H1 (cell line): ENCODE data around the gene IMPDH1. TPM values are rescaled to one million over a fixed set of nuclear protein-coding genes. Genes with fewer than 3 reads are reported as not detected.

ENCODE experiments used
- CTCF ChIA-PET: fragments of 300-600 bp; sonication (Branson Sonifier 250); formaldehyde crosslinking; loops from one replicate; lab custom pipeline; 2021; ENCODE audit not compliant: partially characterized antibody; lab: Charles Lee
- POLR2A ChIA-PET: fragments of 300-600 bp; sonication (Branson Sonifier 250); formaldehyde crosslinking; loops from one replicate; lab custom pipeline; 2021; ENCODE audit warnings: inconsistent platforms; ENCODE audit not compliant: partially characterized antibody; lab: Charles Lee
- DNase-seq, 2 experiments: peaks; one replicate each; pipeline versions ENCODE4 v3.0.0 to v3.0.0-alpha.2; 2010 to 2022; ENCODE audit warnings: low spot score in 2 of 2, low read depth in 1 of 2, mixed read lengths in 1 of 2
- FAIRE-seq: peaks from 2 replicates; lab custom pipeline; 2011; peaks lifted over from hg19 to GRCh38; lab: Jason Lieb, UNC
- H2AFZ ChIP-seq: 2 replicates; pipeline ENCODE4 v1.8.1; 2012; ENCODE audit warnings: low read length, inconsistent platforms
- H2AK5ac ChIP-seq: 2 replicates; pipeline ENCODE4 v1.6.1; 2013; ENCODE audit warnings: low read depth, low read length
- H2BK120ac ChIP-seq: replicated peaks from 2 replicates; pipeline ENCODE3; 2013; ENCODE audit warnings: low read depth, low read length, inconsistent platforms
- H2BK12ac ChIP-seq: 2 replicates; pipeline ENCODE4 v1.6.1; 2013; ENCODE audit warnings: low read depth, low read length
- H2BK15ac ChIP-seq: 2 replicates; pipeline ENCODE4 v1.6.1; 2013; ENCODE audit warnings: low read length
- H2BK20ac ChIP-seq: 2 replicates; pipeline ENCODE4 v1.6.1; 2013; ENCODE audit warnings: low read length
- H2BK5ac ChIP-seq: 2 replicates; pipeline ENCODE4 v1.6.1; 2013; ENCODE audit warnings: low read depth, low read length
- H3K14ac ChIP-seq: 2 replicates; pipeline ENCODE4 v1.6.1; 2013; ENCODE audit warnings: inconsistent platforms; ENCODE audit not compliant: insufficient read length
- H3K18ac ChIP-seq: 2 replicates; pipeline ENCODE4 v1.6.1; 2013; ENCODE audit warnings: low read length; ENCODE audit errors: extremely low read depth
- H3K23ac ChIP-seq: 2 replicates; pipeline ENCODE4 v1.6.1; 2013; ENCODE audit warnings: inconsistent platforms; ENCODE audit not compliant: insufficient read length
- H3K23me2 ChIP-seq: 2 replicates; pipeline ENCODE4 v1.6.1; 2013; ENCODE audit warnings: low read depth, low read length
- H3K27ac ChIP-seq: 2 replicates; pipeline ENCODE4 v1.6.1; 2011; ENCODE audit warnings: low read depth, low read length, inconsistent platforms
- H3K27me3 ChIP-seq, 4 experiments: replicated peaks in 1 of 4; 1 replicate in 1 of 4; 2 replicates in 3 of 4; pipeline versions ENCODE4 v1.6.1 to v1.8.1; 2011 to 2013; ENCODE audit warnings: low read length in 3 of 4, mild to moderate bottlenecking in 3 of 4, inconsistent platforms in 2 of 4, mixed read lengths in 2 of 4, moderate library complexity in 1 of 4; ENCODE audit not compliant: control insufficient read depth in 3 of 4, insufficient read depth in 3 of 4; ENCODE audit errors: extremely low read depth in 1 of 4
- H3K36me3 ChIP-seq, 4 experiments: 2 replicates each; pipeline versions ENCODE4 v1.6.1 to v1.8.1; 2011 to 2013; ENCODE audit warnings: mild to moderate bottlenecking in 4 of 4, low read length in 3 of 4, moderate library complexity in 2 of 4, control low read depth in 1 of 4, inconsistent platforms in 1 of 4; ENCODE audit not compliant: insufficient read depth in 4 of 4, control insufficient read depth in 2 of 4
- H3K4ac ChIP-seq: replicated peaks from 2 replicates; pipeline ENCODE3; 2013; ENCODE audit warnings: low read length, low read depth, mixed read lengths, inconsistent platforms; ENCODE audit not compliant: insufficient read length
- H3K4me1 ChIP-seq, 4 experiments: replicated peaks in 1 of 4; 1 replicate in 1 of 4; 2 replicates in 3 of 4; pipeline versions ENCODE4 v1.6.1 to v1.8.1; 2011 to 2013; ENCODE audit warnings: low read length in 3 of 4, inconsistent platforms in 2 of 4, mixed read lengths in 1 of 4; ENCODE audit not compliant: insufficient read depth in 4 of 4, control insufficient read depth in 3 of 4
- H3K4me2 ChIP-seq, 2 experiments: 2 replicates each; pipeline versions ENCODE4 v1.6.1 to v1.8.1; 2011 to 2013; ENCODE audit warnings: low read depth in 2 of 2, low read length in 2 of 2, control low read depth in 1 of 2, inconsistent platforms in 1 of 2, mild to moderate bottlenecking in 1 of 2; ENCODE audit not compliant: insufficient read depth in 1 of 2
- H3K4me3 ChIP-seq, 4 experiments: fragments of 200-600, 300-600 bp in 1 of 4; sonication (generic), shearing (Covaris generic), sonication (Bioruptor Twin) in 1 of 4; 2 replicates each; pipeline versions ENCODE4 v1.5.1 to v1.8.1; 2011 to 2016; ENCODE audit warnings: low read length in 4 of 4, low read depth in 3 of 4, control low read depth in 2 of 4, inconsistent platforms in 2 of 4, mild to moderate bottlenecking in 2 of 4, mixed read lengths in 1 of 4, moderate library complexity in 1 of 4; ENCODE audit not compliant: insufficient read depth in 2 of 4; ENCODE audit errors: extremely low read depth in 1 of 4
- H3K56ac ChIP-seq: replicated peaks from 2 replicates; pipeline ENCODE3; 2013; ENCODE audit warnings: low read depth, mild to moderate bottlenecking, mixed read lengths, low read length, inconsistent platforms; ENCODE audit not compliant: insufficient read length
- H3K79me1 ChIP-seq: 2 replicates; pipeline ENCODE4 v1.6.1; 2013; ENCODE audit warnings: low read depth, low read length, control low read depth
- H3K79me2 ChIP-seq, 2 experiments: 2 replicates each; pipeline versions ENCODE4 v1.6.1 to v1.8.1; 2012 to 2013; ENCODE audit warnings: low read length in 2 of 2, mild to moderate bottlenecking in 2 of 2, inconsistent platforms in 1 of 2; ENCODE audit not compliant: insufficient read depth in 2 of 2, control insufficient read depth in 1 of 2
- H3K9ac ChIP-seq, 4 experiments: replicated peaks in 1 of 4; 1 replicate in 1 of 4; 2 replicates in 3 of 4; pipeline versions ENCODE4 v1.6.1 to v1.8.1; 2011 to 2013; ENCODE audit warnings: low read depth in 3 of 4, low read length in 3 of 4, control low read depth in 2 of 4, mild to moderate bottlenecking in 2 of 4, moderate library complexity in 2 of 4, inconsistent platforms in 1 of 4; ENCODE audit errors: extremely low read depth in 1 of 4
- H3K9me3 ChIP-seq, 2 experiments: 2 replicates each; pipeline versions ENCODE4 v1.6.1 to v1.8.1; 2012 to 2013; ENCODE audit warnings: mild to moderate bottlenecking in 2 of 2, moderate library complexity in 2 of 2, control low read depth in 1 of 2, inconsistent platforms in 1 of 2, low read depth in 1 of 2, low read length in 1 of 2, mixed read lengths in 1 of 2; ENCODE audit not compliant: insufficient read depth in 2 of 2
- H4K20me1 ChIP-seq, 2 experiments: replicated peaks in 1 of 2; 2 replicates each; pipeline versions ENCODE3 to v1.8.1; 2011 to 2013; ENCODE audit warnings: inconsistent platforms in 2 of 2, low read length in 2 of 2, mild to moderate bottlenecking in 1 of 2; ENCODE audit not compliant: insufficient read depth in 2 of 2, control insufficient read depth in 1 of 2
- H4K5ac ChIP-seq: 2 replicates; pipeline ENCODE4 v1.6.1; 2013; ENCODE audit warnings: low read length, low read depth, mixed read lengths, inconsistent platforms; ENCODE audit not compliant: insufficient read length
- H4K8ac ChIP-seq: 2 replicates; pipeline ENCODE4 v1.8.0; 2013; ENCODE audit warnings: mild to moderate bottlenecking, moderate library complexity, low read length, inconsistent platforms; ENCODE audit not compliant: insufficient read depth; ENCODE audit errors: extremely low read depth
- H4K91ac ChIP-seq: replicated peaks from 2 replicates; pipeline ENCODE3; 2013; ENCODE audit warnings: low read length, mixed read lengths, inconsistent platforms; ENCODE audit not compliant: insufficient read length
- SIRT6 ChIP-seq: IDR thresholded peaks from one replicate; pipeline ENCODE4 v1.7.1; 2012; ENCODE audit warnings: low read length, inconsistent platforms
- WGBS, 2 experiments: shearing (Covaris generic) in 1 of 2; methylation state at CpG; one replicate each; pipeline versions ENCODE4 v1.1.6 to v1.1.7; 2013 to 2015; ENCODE audit warnings: low lambda C conversion rate in 2 of 2, mixed read lengths in 2 of 2, inconsistent platforms in 1 of 2, low coverage in 1 of 2, missing lambda C conversion rate in 1 of 2; ENCODE audit not compliant: insufficient replicate concordance in 2 of 2, insufficient coverage in 1 of 2, insufficient read length in 1 of 2; ENCODE audit errors: extremely low coverage in 1 of 2, missing lambda C conversion rate in 1 of 2; 5-methylcytosine and 5-hydroxymethylcytosine counted together
- polyA plus RNA-seq, 7 experiments: library from polyadenylated mRNA; depleted of rRNA in 3 of 7; stranded (reverse) in 5 of 7; unstranded in 2 of 7; fragments of >200 nt in 5 of 7; fragments of 200-250 nt in 2 of 7; gene quantifications; 1 replicate in 5 of 7; 2 replicates in 1 of 7; 4 replicates in 1 of 7; pipeline versions ENCODE4 v1.2.1 to v1.2.3, GENCODE V29; 2011 to 2013; ENCODE audit warnings: missing spikeins in 2 of 7, mixed read lengths in 2 of 7
- total RNA-seq: library from RNA; stranded (reverse); fragmentation: NEBNext Ultra II Directional; extraction: Animal tissue kit (Norgen Biotek cat#: 25700); gene quantifications from 2 replicates; pipeline ENCODE4 v1.2.1, GENCODE V29; 2021

Gene IMPDH1
- total and polyA plus RNA-seq, 2 of the 8 experiments (the other 6 are each of a cell fraction or from before 2014, with no cell fraction given): 45.8 TPM

- Histone ChIP-seq H3K4ac (no peak overlapping the region), H3K36me3 (peaks cover 0 to 3% (median 2%) of the 10 kb centered on the region in 4 experiments; a peak in 4 of 8 replicates), H3K56ac (no peak overlapping the region), H2BK120ac (no peak overlapping the region), H2BK20ac (no peak overlapping the region), H3K9me3 (no peaks in the 10 kb centered on the region), H3K14ac (no peak overlapping the region), H3K9ac (no peak overlapping the region), H3K23ac (no peak overlapping the region), H3K27ac (no peak overlapping the region), H3K27me3 (no peaks in the 10 kb centered on the region), H2BK5ac (no peak overlapping the region), H4K20me1 (no peaks in the 10 kb centered on the region), H4K91ac (no peak overlapping the region), H3K23me2 (no peaks in the 10 kb centered on the region), H3K18ac (no peak overlapping the region), H4K5ac (no peak overlapping the region), H2AFZ (no peak overlapping the region), H3K4me1 (peaks cover 0 to under 1% (median under 1%) of the 10 kb centered on the region in 4 experiments; a peak in 5 of 7 replicates), H2AK5ac (no peak overlapping the region), H3K79me2 (no peaks in the 10 kb centered on the region), H2BK15ac (no peak overlapping the region), H3K79me1 (no peaks in the 10 kb centered on the region), H2BK12ac (no peak overlapping the region), H3K4me3 (no peak overlapping the region), H3K4me2 (no peak overlapping the region), H4K8ac (peak overlapping the region; percentile 32; the same call in 1 of the 2 replicates)
- CTCF ChIA-PET: interaction anchor here (0.9 to 24.8 kb wide), 12 partner anchors 8 to 66 kb away, joined by 3 to 275 read pairs (median 6); partner anchors contain the start of gene IMPDH1
- no peak for TF ChIP-seq SIRT6
- POLR2A ChIA-PET: interaction anchor here (0.6 to 3.1 kb wide), 3 partner anchors 10 to 40 kb away, joined by 3 to 8 read pairs (median 4); no protein-coding TSS in a partner anchor
- WGBS, 2 experiments: 83% methylated on average over 12 of the region's 16 CpGs; no CpG with 5 or more reads in 1 of the 2 experiments
- DNase-seq: no peak
- FAIRE-seq: no peak
Observed at GRCh38 chr7:128394904-128395496, 14.8 kb downstream of the IMPDH1 start.
